Measurements from ENCODE around the gene BICC1. TPM values are rescaled to one million over a fixed set of nuclear protein-coding genes. Genes with fewer than 3 reads are reported as not detected.
A peak's percentile ranks its signal among the peaks of the same experiment; 100 is the strongest.

The BICC1 gene
- total RNA-seq, 1 experiment from 2014 or later, result 7.9 TPM

GRCh38 chr10:58776568-58777318, 264.1 kb downstream of the BICC1 start:
- DNase-seq (ENCODE audit: low read depth), result no peak

DNA sequence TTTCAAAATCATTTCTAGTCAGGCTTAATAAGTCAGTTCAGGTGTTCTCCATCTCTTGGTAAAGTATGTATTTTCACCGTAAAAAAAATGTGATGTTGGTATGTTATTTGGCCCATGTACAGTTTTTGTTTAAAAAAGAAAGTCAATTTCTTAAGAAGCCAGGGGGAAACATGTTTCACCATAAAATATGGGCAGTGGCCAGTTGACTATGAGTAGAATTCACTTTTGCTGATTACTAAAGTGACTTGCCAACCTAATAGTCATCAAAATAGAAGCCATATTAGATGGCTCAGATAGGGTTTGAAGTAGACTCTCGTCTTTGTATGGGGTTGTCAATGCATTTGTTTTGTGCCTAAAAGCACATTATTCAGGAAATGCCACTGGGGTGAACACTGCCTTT, 266.3 kb downstream of the BICC1 start:
- DNase-seq (ENCODE audit: low read depth), result no peak

DNA sequence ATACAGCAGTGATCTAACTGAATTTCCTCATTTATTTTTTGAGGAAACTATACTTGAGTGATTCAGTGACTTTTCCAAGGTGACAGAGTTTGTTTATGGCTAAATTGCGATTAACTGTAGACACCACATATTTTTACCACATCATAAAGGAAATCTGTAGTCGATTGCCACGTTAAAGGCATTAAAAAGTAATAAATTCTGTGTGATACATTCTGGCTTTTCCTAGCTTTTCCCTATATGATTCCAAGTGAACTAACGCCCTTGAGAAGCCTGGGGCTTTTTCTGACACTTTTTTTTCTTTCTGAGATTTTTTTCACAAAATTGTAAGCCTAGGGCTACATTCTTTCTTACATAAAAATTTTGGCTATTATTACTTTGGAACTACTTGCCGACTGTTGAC, 266.9 kb downstream of the BICC1 start:
- DNase-seq (ENCODE audit: low read depth), result no peak

GRCh38 chr10:58780476-58780875, 267.8 kb downstream of the BICC1 start:
- no peak for DNase-seq (ENCODE audit: low read depth)

- peak; percentile 56 for DNase-seq (ENCODE audit: low read depth)
These were observed 269.3 kb downstream of the BICC1 start for GRCh38 chr10:58781873-58782488.

- DNase-seq (ENCODE audit: low read depth), result no peak
These were observed 270.5 kb downstream of the BICC1 start for GRCh38 chr10:58782876-58783851.

GRCh38 chr10:58784361-58784760, 271.7 kb downstream of the BICC1 start:
- no peak for DNase-seq (ENCODE audit: low read depth)

DNA sequence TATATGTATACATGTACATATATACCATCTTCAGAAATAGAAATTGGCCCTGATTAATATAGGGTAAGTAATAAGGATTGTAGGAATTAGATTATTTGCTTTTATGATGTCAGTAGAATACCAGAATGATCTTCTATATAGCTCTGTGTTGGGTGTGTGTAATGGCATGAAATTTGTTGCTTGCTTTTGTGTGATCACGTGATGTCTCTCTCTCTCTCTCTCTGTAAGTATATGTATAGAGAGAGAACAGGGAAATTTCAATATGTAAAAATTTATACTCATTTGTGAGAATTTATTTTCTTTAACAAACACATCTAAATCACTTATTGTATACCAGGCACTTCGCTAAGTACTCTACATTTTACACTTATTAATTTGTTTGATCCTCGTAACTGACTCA, 272.7 kb downstream of the BICC1 start:
- no peak for DNase-seq (ENCODE audit: low read depth)

GRCh38 chr10:58791137-58791536, 278.5 kb downstream of the BICC1 start:
- no peak for DNase-seq (ENCODE audit: low read depth)

GRCh38 chr10:58795560-58795959, 282.9 kb downstream of the BICC1 start:
- no peak for DNase-seq (ENCODE audit: low read depth)

GRCh38 chr10:58796242-58796641, 283.6 kb downstream of the BICC1 start:
- DNase-seq (ENCODE audit: low read depth), result no peak

GRCh38 chr10:58796824-58797223, 284.2 kb downstream of the BICC1 start:
- DNase-seq (ENCODE audit: low read depth), result no peak

GRCh38 chr10:58797356-58797755, 284.7 kb downstream of the BICC1 start:
- peak; percentile 29 for DNase-seq (ENCODE audit: low read depth)

GRCh38 chr10:58802047-58802446, 289.4 kb downstream of the BICC1 start:
- no peak for DNase-seq (ENCODE audit: low read depth)

DNA sequence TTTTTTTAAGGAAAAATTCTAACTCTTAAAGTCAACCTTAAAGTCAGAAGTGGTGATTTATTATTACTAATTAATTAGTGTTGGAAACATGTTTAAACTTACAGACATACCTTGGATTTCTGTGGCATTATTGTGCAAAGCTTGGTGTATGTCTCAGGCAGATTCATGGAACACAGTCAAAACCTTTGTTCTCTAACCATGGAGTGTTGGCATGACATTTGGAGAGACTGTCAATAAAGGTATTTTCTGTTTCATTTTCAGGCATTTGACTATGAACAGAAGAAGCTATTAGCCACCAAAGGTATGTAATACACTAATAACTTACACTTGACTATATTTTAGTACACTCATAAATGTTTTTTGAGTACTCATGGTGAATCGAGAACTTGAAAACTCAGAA, 293.7 kb downstream of the BICC1 start:
- no peak for DNase-seq (ENCODE audit: low read depth)

DNA sequence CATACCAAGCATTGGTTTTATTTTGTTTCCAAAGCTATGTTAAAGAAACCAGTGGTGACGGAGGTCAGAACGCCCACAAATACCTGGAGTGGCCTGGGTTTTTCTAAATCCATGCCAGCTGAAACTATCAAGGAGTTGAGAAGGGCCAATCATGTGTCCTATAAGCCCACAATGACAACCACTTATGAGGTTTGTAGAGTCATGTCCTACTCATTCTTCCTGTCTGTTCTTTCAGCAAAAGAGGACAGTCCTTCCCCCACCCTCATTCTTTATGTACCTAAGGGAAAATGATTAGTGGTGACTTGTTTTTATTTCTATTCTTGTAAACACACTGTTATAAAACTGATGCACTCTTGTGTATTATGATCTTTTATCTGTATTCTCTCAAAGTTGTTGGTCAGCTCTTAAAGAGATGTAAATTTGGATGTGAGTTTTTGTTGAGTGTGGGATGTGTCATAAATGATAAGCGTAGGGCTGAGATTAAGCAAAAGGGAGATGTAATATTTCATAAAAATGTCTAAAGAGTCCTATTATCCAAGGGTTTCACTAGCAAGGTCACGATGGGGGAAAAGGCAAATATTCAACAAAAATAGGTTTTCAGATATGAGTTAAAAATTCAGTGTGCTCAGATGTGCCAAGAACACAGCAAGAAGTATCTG, 294.4 kb downstream of the BICC1 start:
- DNase-seq (ENCODE audit: low read depth), result peak; percentile 72

DNA sequence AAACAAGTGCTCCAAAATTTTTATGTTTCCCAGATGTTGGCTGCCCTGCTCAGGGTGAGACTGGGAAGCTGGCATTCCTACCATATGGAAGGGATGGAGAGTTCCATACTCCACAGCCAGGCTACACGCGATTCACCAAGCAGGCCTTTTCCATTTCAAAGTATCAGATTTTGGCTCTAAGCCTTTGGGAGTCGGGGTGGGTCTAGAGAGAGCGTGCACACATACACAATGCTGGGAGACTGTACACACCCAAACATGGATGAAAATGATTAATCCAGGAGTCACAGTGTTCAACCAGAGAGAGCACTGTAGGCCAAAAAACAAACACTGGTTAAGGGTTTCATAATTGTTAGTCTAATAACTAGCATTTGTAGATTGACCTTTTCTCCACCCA, 295.0 kb downstream of the BICC1 start:
- peak; percentile 68 for DNase-seq (ENCODE audit: low read depth)

DNA sequence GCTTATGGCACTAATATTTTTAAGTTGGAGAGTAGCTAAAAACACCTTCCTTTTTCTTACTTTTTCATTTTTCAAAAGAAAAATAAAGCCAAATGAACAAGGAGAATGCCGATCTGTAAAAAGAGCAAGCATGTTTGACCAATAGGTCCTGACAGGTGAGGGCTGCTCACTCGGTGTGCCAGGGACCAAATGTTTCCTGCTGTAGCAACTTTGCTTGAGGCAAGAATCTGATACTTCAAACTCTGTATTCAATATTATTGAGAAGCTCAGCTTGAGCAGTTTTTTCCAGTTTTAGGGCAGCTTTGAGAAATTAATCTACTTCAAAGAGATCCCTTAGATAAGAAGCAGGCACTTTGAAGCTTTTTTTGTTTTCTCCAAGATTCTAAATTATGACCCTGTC, 298.1 kb downstream of the BICC1 start:
- DNase-seq (ENCODE audit: low read depth), result no peak

DNA sequence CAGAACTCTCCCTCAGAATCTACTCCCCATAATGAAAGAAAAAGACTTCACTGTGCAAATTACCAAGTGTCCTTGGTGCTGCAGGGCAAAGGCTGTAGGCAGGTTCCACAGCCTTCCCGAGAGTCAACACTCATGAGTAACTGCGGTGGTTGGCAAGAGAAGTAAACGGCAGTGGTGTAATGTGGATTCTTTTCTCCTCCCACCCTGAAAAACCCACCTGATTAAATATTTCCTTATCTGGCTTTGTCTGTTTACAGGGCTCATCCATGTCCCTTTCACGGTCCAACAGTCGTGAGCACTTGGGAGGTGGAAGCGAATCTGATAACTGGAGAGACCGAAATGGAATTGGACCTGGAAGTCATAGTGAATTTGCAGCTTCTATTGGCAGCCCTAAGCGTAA, 300.9 kb downstream of the BICC1 start:
- no peak for DNase-seq (ENCODE audit: low read depth)

DNA sequence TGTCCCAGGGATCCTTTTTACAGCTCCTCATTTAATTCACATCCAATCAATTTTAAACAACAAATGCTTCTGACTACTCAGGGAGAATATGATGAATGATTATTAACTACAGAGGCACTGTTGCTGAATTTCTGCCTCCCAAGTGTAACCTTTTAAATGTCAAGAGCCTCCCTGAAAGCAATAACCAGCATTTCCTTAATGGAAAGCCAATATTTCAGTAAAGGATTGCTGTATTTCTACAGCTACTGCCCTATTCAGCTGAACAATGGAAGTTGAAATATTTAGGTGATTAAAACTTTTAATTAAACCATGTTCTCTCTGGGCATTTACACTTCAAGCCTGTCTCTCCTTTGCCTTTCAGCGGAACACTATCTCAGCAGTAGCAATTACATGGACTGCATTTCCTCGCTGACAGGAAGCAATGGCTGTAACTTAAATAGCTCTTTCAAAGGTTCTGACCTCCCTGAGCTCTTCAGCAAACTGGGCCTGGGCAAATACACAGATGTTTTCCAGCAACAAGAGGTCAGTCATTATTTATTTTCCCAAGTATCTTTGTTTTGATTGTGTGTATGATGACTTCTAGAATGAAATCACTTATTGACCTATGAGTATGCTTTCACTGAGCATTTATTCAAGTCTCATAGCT, 304.7 kb downstream of the BICC1 start:
- DNase-seq (ENCODE audit: low read depth), result no peak

DNA sequence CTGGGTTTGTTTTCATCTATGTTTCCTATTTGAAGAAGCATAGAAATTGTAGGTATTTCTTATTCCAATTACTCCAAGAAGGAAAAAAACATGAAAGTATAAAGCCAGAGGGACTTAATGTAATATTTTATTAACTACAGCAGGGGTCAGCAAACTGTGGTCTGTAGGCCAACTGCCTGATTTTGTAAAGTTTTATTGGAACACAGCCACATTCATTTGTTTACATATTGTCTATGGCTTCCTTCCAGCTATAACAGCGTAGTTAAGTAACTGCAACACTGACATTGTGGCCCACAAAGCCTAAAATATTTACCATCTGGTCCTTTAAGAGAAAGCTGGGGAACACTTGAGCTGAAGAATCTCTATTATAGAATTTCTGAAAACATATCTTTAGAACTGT, 306.2 kb downstream of the BICC1 start:
- DNase-seq (ENCODE audit: low read depth), result no peak

All from HT1080 (cell line).